WERI-Rb-1 (cell line): ENCODE data around the gene POMC.

Experiments used
- DNase-seq: peaks from one replicate; pipeline ENCODE4 v3.0.0-alpha.2; 2020
- H3K27ac ChIP-seq: fragments of 250-450 bp; sonication (Bioruptor Pico); 2 replicates; pipeline ENCODE4 v1.5.1; 2020; ENCODE audit warnings: mild to moderate bottlenecking, moderate library complexity
- H3K27me3 ChIP-seq: fragments of 250-450 bp; sonication (Bioruptor Pico); 2 replicates; pipeline ENCODE4 v1.5.1; 2021; ENCODE audit warnings: mild to moderate bottlenecking, low read depth, moderate library complexity; ENCODE audit not compliant: insufficient read depth, severe bottlenecking
- H3K36me3 ChIP-seq: fragments of 250-450 bp; sonication (Bioruptor Pico); 2 replicates; pipeline ENCODE4 v1.5.1; 2020; ENCODE audit warnings: mild to moderate bottlenecking, moderate library complexity
- H3K4me3 ChIP-seq: 2 replicates; pipeline ENCODE4 v1.5.1; 2011; ENCODE audit warnings: low read depth, mild to moderate bottlenecking, control low read depth, low read length
- H3K9me3 ChIP-seq: fragments of 250-450 bp; sonication (Bioruptor Pico); 2 replicates; pipeline ENCODE4 v1.5.1; 2021; ENCODE audit warnings: mild to moderate bottlenecking, moderate library complexity; ENCODE audit not compliant: severe bottlenecking
- TF ChIP-seq, protein P1 (sequence below): IDR thresholded peaks from 2 replicates; pipeline ENCODE4 v1.5.1; 2011; ENCODE audit warnings: low read depth, mild to moderate bottlenecking, control low read depth, inconsistent platforms, low read length

Gene POMC

DNA sequence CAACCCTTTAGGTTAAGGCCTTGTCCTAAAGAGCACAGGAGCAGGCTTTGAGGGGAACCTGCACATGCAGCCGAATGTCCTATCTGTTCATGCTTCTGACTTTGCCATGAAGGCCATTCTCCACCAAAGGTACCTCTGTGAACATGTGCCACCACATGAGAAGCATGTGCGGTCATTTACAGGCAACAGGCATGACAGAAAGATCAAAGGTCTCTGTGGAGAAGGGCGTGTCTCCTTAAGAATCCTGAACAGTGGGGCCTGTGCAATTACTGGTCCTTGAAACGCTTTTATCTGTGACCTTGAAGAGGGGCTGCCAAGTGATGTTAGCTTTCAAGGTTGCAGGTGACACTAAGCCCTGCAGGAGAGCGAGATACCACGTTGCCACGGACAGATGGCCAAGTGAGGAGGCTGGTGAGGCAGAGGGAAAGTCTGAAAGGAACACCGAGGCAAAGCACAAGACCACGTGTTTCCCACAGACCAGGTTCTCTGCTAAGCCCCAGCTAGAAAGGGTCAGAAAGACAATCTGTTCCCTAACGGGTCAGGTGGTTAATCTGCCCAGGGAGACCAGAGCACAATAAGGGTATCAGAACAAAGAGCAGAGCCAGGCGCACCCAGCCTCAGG, 19.5 kb upstream of the POMC start:
- peak; percentile 81 for DNase-seq
- H3K27me3 ChIP-seq, result no peaks in the 10 kb centered on the region
- TF ChIP-seq, protein P1, sequence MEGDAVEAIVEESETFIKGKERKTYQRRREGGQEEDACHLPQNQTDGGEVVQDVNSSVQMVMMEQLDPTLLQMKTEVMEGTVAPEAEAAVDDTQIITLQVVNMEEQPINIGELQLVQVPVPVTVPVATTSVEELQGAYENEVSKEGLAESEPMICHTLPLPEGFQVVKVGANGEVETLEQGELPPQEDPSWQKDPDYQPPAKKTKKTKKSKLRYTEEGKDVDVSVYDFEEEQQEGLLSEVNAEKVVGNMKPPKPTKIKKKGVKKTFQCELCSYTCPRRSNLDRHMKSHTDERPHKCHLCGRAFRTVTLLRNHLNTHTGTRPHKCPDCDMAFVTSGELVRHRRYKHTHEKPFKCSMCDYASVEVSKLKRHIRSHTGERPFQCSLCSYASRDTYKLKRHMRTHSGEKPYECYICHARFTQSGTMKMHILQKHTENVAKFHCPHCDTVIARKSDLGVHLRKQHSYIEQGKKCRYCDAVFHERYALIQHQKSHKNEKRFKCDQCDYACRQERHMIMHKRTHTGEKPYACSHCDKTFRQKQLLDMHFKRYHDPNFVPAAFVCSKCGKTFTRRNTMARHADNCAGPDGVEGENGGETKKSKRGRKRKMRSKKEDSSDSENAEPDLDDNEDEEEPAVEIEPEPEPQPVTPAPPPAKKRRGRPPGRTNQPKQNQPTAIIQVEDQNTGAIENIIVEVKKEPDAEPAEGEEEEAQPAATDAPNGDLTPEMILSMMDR, result no peak

GRCh38 chr2:25184254-25184653, 15.9 kb upstream of the POMC start:
- TF ChIP-seq, protein P1, result no peak
- Histone ChIP-seq H3K27ac (no peak overlapping the region), H3K27me3 (no peaks in the 10 kb centered on the region), H3K9me3 (no peaks in the 10 kb centered on the region), H3K36me3 (no peaks in the 10 kb centered on the region), H3K4me3 (no peak overlapping the region)
- DNase-seq, result no peak

More for the DNA sequence above, 19.5 kb upstream of the POMC start:
- H3K27ac ChIP-seq, result peak overlapping the region; percentile 71
- no peaks in the 10 kb centered on the region for H3K9me3 ChIP-seq
- no peaks in the 10 kb centered on the region for H3K36me3 ChIP-seq
- H3K4me3 ChIP-seq, result no peak overlapping the region

DNA sequence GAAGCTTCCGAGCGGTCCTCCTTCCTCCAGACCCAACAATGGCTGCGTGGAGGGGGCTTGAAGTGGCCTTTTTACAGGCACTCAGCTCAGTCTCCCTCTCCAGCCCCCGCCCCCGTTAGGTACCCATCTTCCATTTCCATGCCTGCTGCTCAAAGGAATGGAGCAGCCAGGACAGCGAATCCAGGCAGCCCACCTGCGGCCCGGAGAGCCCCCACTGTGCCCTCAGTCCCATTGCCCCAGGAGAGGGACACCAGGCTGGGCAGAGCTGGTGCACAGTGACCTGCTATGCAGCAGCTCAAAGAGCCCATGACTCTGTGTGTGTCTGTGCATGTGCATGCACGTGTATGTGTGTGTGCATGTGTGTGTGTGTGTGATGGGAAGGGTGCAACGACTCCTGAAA, 10.6 kb upstream of the POMC start:
- no peak overlapping the region for H3K4me3 ChIP-seq
- no peak for DNase-seq
- no peaks in the 10 kb centered on the region for H3K9me3 ChIP-seq
- H3K27ac ChIP-seq, result no peak overlapping the region
- TF ChIP-seq, protein P1, result no peak
- H3K36me3 ChIP-seq, result no peaks in the 10 kb centered on the region
- H3K27me3 ChIP-seq, result no peaks in the 10 kb centered on the region

DNA sequence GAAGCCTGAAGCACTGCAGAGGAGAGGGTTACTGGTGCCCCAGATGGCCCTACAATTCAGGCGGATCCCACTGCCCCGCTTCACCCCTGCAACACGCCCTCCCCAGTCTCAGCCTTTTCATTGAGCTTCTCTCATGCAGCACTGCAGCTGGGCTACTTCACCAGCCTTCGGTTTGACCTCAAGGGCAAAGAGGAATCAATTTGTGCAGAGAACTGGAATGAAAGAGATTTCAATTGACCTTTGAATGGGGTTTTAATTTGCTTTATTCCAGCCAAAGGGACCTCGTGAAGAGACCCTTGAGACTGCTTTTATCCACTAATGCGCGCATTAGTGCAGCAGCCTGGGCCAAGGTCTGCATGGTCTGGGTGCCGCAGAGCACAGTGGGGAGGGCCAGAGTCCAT, 8.8 kb upstream of the POMC start:
- no peak for DNase-seq
- Histone ChIP-seq H3K4me3 (no peak overlapping the region), H3K9me3 (no peaks in the 10 kb centered on the region), H3K27me3 (no peaks in the 10 kb centered on the region), H3K27ac (no peak overlapping the region), H3K36me3 (no peaks in the 10 kb centered on the region)
- TF ChIP-seq, protein P1, result no peak

DNA sequence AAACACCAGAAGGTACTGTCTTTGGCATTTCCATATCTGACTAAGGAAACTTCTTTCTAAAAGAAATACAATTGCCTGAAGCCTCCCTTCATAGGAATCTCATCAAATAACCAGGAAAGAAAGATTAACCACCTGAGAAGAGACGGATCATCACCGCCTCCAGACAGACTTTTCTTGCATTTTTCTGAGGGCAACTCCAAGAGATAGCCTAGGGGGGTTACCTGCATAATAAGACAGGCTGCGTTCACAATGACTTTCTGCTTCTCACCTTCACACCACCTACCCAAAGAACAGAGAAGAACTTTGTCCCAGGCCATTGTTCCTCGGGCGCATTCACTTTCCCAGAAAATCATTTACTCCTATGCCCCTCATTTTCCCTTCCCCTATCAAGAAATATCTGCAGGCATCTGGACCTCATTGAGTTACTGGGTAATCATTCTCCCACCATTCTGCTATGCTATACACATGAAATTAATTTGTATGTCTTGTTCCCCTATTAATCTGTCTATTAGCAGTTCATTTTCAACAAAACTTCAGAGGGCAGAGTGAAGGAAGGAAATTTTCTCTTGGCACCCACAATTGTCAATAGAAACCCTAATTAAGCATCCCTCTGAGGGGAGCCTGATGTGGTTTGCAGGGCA, 8.3 kb upstream of the POMC start:
- Histone ChIP-seq H3K9me3 (no peaks in the 10 kb centered on the region), H3K27me3 (no peaks in the 10 kb centered on the region), H3K27ac (no peak overlapping the region), H3K36me3 (no peaks in the 10 kb centered on the region), H3K4me3 (no peak overlapping the region)
- no peak for DNase-seq
- TF ChIP-seq, protein P1, result no peak

GRCh38 chr2:25176138-25176537, 7.8 kb upstream of the POMC start:
- Histone ChIP-seq H3K9me3 (no peaks in the 10 kb centered on the region), H3K4me3 (no peak overlapping the region), H3K27me3 (no peaks in the 10 kb centered on the region), H3K36me3 (no peaks in the 10 kb centered on the region), H3K27ac (no peak overlapping the region)
- TF ChIP-seq, protein P1, result no peak
- no peak for DNase-seq
